ENCODE measurements around the gene ARHGAP26. TPM values are rescaled to one million over a fixed set of nuclear protein-coding genes. Genes with fewer than 3 reads are reported as not detected.

ARHGAP26 gene
- total RNA-seq, 1 experiment from 2014 or later = 54.3 TPM

GRCh38 chr5:142939884-142940283, 169.7 kb downstream of the ARHGAP26 start:
- intact Hi-C loops (cut with micrococcal nuclease) = no loop called here
- CTCF ChIA-PET = interaction anchor here (0.6 to 3.9 kb wide), 9 partner anchors 19 to 464 kb away, joined by 3 to 16 read pairs (median 3); partner anchors contain the start of gene NR3C1
- H3K4me1 Mint-ChIP-seq (ENCODE audit: insufficient read depth, unreplicated experiment) = no peaks in the 10 kb centered on the region

GRCh38 chr5:142941245-142941644, 171.1 kb downstream of the ARHGAP26 start:
- Mint-ChIP-seq H3K4me1 (ENCODE audit: insufficient read depth, unreplicated experiment) (no peaks in the 10 kb centered on the region), H3K36me3 (ENCODE audit: insufficient read depth, unreplicated experiment) (no peaks in the 10 kb centered on the region), H3K9me3 (ENCODE audit: unreplicated experiment) (no peaks in the 10 kb centered on the region), H3K27me3 (ENCODE audit: insufficient read depth, unreplicated experiment) (no peaks in the 10 kb centered on the region), H3K4me3 (ENCODE audit: unreplicated experiment) (no peak overlapping the region), H3K27ac (ENCODE audit: low read depth, unreplicated experiment) (no peak overlapping the region)
- DNase-seq (ENCODE audit: unreplicated experiment) = no peak
- intact Hi-C loops (cut with micrococcal nuclease) = no loop called here
- no peak for TF ChIP-seq CTCF (IDR thresholded peaks at IDR 0.05; ENCODE audit: unreplicated experiment)
- POLR2A ChIA-PET = interaction anchor here (4.1 kb wide), 1 partner anchor 19 kb away, joined by 17 read pairs; no protein-coding TSS in a partner anchor
- BruUV-seq (replicated peaks) = no TSS peak
- CTCF ChIA-PET = no interaction called here

More at GRCh38 chr5:142939884-142940283, 169.7 kb downstream of the ARHGAP26 start:
- TF ChIP-seq CTCF (IDR thresholded peaks at IDR 0.05; ENCODE audit: unreplicated experiment) = no peak
- H3K4me3 Mint-ChIP-seq (ENCODE audit: unreplicated experiment) = no peak overlapping the region
- H3K36me3 Mint-ChIP-seq (ENCODE audit: insufficient read depth, unreplicated experiment) = peaks cover 4% of the 10 kb centered on the region
- no peaks in the 10 kb centered on the region for H3K27me3 Mint-ChIP-seq (ENCODE audit: insufficient read depth, unreplicated experiment)
- no peaks in the 10 kb centered on the region for H3K9me3 Mint-ChIP-seq (ENCODE audit: unreplicated experiment)
- no peak for DNase-seq (ENCODE audit: unreplicated experiment)
- POLR2A ChIA-PET = interaction anchor here (0.6 to 4.1 kb wide), 4 partner anchors 10 to 200 kb away, joined by 3 to 17 read pairs (median 4); no protein-coding TSS in a partner anchor
- H3K27ac Mint-ChIP-seq (ENCODE audit: low read depth, unreplicated experiment) = no peak overlapping the region
- BruUV-seq (replicated peaks) = no TSS peak

- Mint-ChIP-seq H3K27me3 (ENCODE audit: insufficient read depth, unreplicated experiment) (no peaks in the 10 kb centered on the region), H3K9me3 (ENCODE audit: unreplicated experiment) (no peaks in the 10 kb centered on the region), H3K36me3 (ENCODE audit: insufficient read depth, unreplicated experiment) (no peaks in the 10 kb centered on the region), H3K4me1 (ENCODE audit: insufficient read depth, unreplicated experiment) (no peaks in the 10 kb centered on the region), H3K27ac (ENCODE audit: low read depth, unreplicated experiment) (no peak overlapping the region), H3K4me3 (ENCODE audit: unreplicated experiment) (no peak overlapping the region)
- POLR2A ChIA-PET = interaction anchor here (1.3 kb wide), 1 partner anchor 8 kb away, joined by 3 read pairs; no protein-coding TSS in a partner anchor
- DNase-seq (ENCODE audit: unreplicated experiment) = no peak
- intact Hi-C loops (cut with micrococcal nuclease) = no loop called here
- no peak for TF ChIP-seq CTCF (IDR thresholded peaks at IDR 0.05; ENCODE audit: unreplicated experiment)
- CTCF ChIA-PET = no interaction called here
- BruUV-seq (replicated peaks) = no TSS peak
Measured at GRCh38 chr5:142942901-142943300, 172.7 kb downstream of the ARHGAP26 start.

- Mint-ChIP-seq H3K27me3 (ENCODE audit: insufficient read depth, unreplicated experiment) (no peaks in the 10 kb centered on the region), H3K9me3 (ENCODE audit: unreplicated experiment) (no peaks in the 10 kb centered on the region), H3K4me1 (ENCODE audit: insufficient read depth, unreplicated experiment) (no peaks in the 10 kb centered on the region), H3K27ac (ENCODE audit: low read depth, unreplicated experiment) (no peak overlapping the region), H3K4me3 (ENCODE audit: unreplicated experiment) (no peak overlapping the region), H3K36me3 (ENCODE audit: insufficient read depth, unreplicated experiment) (no peaks in the 10 kb centered on the region)
- no peak for DNase-seq (ENCODE audit: unreplicated experiment)
- no peak for TF ChIP-seq CTCF (IDR thresholded peaks at IDR 0.05; ENCODE audit: unreplicated experiment)
- intact Hi-C loops (cut with micrococcal nuclease) = no loop called here
- POLR2A ChIA-PET = interaction anchor here (0.6 to 1.3 kb wide), 3 partner anchors 9 to 21 kb away, joined by 3 to 4 read pairs (median 4); no protein-coding TSS in a partner anchor
- BruUV-seq (replicated peaks) = no TSS peak
- CTCF ChIA-PET = interaction anchor here (0.6 to 0.7 kb wide), 2 partner anchors 395 to 855 kb away, joined by 3 to 4 read pairs; no protein-coding TSS in a partner anchor
Measured at GRCh38 chr5:142944140-142944539, 174.0 kb downstream of the ARHGAP26 start.

Data from MCF 10A (cell line).